Daoy (cell line): ENCODE measurements around the gene CEP41. TPM values are rescaled to one million over a fixed set of nuclear protein-coding genes. Genes with fewer than 3 reads are reported as not detected.

Experiments used
- DNase-seq: peaks from one replicate; pipeline ENCODE4 v3.0.0-alpha.2; 2015; ENCODE audit warnings: low read depth
- total RNA-seq: library from RNA; depleted of rRNA; stranded (reverse); fragments of >200 nt; shearing (Covaris generic); gene quantifications from 2 replicates; pipeline ENCODE4 v1.2.3, GENCODE V29; 2014; rRNA removed

Gene CEP41
- total RNA-seq: 33.1 and 43.9 TPM in 2 replicates

- peak; percentile 100 for DNase-seq
Observed at GRCh38 chr7:130440527-130441365, at the start of gene CEP41. Gene CEP41, minus strand, starts transcription at chr7:130441016. Its CDS starts 50 bp downstream, at chr7:130440966.

DNA sequence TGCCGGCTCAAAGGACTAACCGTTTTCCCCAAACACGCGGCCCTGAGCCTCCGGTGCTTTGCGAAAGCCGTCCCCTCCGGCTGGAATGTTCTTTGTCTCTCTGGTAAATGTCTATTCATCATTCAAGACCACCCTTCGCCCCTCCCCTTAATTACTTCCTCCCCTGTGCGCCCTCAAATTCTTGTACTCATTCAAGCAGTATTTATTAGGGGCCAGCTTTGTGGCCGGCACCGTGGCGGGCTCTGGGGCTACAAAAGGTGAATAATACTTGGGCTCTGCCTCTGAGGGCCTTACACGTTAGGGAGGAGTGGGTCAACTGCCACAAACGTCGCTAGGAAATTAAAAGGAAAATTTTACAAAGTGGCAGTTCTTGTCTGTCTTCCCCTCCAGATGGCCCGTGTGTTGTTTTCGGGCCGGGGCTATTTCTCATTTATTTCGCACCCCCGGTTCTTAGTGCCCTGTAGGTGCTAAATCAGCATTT, 49.5 kb upstream of the CEP41 start:
- DNase-seq: no peak

DNA sequence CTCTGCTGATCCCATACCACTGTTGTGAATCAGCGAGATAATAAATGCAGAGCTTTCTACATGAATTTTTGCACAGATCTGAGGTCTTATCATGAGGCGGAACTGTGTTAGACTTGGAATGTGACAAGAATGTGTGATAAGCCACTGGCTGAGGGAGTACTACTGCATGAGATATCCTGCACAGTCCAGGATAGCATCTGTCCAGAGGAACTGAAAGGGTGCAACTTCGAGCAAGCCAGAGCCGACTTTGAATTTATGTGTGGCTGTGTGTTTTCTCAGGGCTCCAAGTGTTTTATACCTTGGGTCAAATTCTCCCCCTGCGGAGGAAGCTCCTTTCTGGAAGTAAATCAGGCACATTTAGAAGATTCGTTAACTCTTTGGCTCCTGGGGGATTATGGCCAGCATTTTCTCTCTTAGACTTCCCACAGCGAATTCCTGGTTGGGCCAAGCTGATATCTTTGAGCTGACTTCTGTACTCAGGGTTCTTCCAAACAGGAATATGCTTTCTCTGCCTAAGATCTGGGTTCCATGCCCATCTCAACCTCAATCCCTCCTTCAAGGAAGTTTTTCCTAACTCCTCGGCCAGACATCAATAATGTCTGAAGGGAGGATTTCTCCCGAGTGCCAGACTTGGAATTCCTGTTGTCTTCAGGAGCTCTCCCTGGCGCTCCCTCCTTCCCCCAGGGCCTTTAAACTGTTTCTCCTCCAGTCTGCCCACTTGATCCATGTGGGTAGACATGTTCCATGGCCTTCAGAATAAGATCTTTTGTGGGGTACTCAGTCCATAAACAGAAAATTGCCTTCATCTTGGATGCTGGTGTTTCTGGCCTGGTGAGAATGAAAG, 48.5 kb upstream of the CEP41 start:
- peak; percentile 91 for DNase-seq

DNA sequence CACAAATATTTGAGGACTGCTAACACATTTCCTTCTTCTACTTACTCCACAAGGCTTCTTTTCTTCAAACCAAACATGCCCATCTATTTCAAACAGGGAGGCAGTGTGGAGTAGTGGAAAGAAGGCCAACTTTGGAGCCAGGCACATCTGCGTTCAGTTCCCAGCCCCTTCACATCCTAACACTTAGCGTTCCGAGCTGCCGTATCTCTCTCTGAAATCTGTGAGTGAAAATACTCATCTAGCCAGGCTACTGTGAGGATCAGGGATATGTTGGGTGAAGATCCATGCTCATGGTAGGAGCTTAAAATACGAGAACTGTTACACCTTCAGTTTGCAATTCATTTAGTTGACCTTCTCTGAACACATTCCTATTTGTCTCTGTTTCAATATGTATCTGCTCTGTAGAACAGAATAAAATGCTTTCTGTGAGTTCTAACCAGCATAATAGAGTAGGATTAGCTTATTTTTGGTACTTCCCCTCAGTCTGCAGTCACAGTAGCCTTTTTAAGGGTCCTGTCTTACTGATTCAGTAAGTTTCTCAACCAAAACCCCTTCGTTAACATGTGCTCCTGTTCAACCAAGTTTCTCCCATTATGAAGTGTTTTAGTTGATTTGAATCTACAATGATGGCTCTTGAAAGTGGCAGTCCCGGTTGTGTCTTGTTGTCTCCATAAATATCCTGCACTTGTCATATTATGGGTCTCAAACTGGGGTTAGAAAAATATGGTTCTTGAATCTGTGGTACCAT, 47.8 kb upstream of the CEP41 start:
- DNase-seq: no peak

GRCh38 chr7:130486954-130487436, 46.2 kb upstream of the CEP41 start:
- DNase-seq: no peak

DNA sequence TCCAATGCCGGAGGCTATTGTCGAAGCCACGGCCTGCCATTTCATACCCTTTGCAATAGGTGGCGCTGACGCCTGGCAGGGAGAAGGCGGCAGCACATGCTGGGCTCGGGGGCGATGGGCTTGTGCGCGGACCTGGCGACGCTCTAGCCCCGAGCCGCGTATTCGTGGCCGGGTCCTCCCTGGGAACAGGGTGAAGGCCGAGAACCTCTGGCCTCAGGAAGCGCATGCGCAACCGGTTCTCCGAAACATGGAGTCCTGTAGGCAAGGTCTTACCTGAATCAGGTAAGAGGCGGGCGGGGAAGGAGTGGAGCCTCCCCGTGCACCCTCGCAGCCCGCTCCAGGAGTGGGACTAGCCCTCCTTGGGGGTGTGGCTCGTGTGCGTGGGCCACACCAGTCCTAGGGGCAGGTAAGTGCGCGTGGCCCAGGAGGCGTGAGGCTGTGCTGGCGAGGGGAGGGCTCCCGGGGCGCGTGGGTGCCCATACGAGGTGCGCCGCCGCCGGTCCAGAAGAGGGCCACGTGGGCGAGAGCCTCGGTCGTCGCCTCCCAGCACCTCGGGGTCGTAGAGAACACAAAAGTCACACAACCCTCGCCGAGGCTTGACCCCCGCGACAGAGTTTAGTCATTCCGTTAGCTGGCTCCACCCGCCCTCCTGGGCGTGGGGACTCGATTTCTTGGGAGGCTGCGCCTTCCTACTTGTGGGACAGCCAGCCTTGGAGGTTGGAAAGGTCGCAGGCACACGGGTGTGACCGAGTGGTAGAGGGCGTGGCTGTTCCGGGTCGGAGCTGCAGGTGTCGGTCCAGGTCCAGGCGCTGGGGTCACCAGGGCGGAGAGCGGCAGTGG, 45.5 kb upstream of the CEP41 start:
- DNase-seq: peak; percentile 49

DNA sequence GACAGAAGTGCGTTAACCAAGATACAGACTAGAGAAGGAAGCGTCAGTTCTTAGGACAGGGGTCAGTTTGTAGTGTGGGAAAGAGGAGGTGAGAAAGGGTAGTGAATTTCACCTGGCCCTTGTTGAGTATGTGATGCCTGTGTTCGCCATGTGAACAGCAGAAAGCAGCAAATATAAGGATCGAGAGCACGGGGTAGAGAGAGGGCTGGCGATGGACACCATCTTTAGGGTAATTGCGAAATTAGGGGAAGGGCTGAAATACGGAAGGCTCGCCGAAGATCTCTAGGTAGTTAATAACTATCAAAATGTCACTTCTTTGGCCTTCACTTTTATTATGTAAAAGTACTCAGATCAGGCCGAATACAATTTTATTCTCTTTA, 44.9 kb upstream of the CEP41 start:
- no peak for DNase-seq

DNA sequence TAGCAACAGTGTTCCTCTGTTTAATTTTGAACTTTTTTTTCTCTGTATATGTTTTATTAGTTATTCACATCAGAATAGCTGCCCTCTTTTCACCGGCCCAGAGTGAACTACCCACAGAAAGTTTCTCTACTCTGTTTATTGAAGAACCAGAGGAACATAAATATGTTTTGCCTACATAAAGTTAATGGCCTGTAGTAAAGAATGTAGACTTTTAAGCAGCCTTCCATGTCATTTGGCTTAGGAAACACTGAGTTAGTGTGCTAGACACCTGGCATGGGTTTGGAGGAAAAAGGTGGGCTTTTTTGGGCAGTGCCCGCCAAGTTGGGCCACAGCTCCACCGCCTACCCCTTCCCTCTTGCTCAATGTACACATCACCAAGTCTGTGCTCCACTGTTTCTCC, 42.2 kb upstream of the CEP41 start:
- no peak for DNase-seq

- DNase-seq: no peak
Observed at GRCh38 chr7:130481898-130482297, 41.1 kb upstream of the CEP41 start.

GRCh38 chr7:130479716-130480400, 39.0 kb upstream of the CEP41 start:
- no peak for DNase-seq

DNA sequence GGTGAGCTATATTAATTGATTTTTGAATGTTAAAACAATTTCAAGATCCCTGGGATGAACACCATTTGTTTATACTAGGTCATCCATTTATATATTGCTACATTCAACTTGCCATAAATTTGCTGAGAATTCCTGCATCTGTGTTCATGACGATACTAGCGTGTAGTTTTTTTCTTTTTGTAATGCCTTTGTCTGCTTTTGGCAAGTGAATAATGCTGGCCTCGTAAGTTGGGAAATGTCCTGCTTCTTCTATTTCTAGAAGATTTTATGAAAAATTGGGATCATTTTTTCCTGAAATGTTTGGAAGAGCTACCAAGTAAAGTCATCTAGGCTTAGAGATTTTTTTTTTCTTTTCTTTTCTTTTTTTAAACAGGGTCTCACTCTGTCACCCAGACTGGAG, 38.2 kb upstream of the CEP41 start:
- no peak for DNase-seq

DNA sequence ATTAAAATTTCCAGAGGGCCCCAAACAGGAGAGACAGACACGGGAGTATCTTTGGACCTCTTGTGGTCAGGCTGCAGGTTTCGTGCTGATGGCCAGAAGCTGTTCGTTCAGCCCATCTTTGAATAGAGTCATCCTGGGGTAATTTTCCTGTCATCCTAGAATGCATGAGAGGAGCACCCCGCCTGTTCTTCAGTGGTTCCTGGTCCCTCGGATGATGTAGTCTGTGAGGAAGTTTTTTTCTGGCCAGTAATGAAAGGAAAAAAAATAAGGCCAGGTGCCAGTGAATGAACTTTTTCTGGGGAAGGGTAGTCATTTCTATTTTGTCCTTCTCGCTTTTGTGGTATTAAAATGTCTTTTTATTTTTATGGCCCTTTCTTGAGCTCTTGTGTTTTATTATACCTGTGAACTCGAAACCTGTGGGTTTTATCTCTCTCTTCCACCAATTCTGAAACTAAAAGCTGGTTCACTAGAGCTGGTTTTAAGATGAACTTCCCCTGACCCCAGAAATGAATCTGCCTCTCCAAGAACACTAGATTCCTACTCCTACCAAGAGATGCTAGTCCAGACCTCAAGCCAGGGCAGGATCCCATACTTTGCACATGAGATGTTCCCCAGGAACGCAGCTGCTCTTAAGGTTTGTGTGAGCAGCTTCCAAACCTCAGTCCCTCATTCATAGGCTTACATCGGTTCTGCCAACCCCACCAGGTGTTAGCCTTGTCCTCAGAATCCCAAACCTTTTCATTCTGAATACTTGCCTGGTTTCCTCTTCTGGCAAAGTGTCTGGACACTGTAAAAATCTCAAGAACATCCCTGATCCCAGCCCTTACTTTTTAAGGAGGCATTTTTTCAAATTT, 35.7 kb upstream of the CEP41 start:
- no peak for DNase-seq

GRCh38 chr7:130475776-130476175, 35.0 kb upstream of the CEP41 start:
- DNase-seq: no peak

- no peak for DNase-seq
Observed at GRCh38 chr7:130473876-130474275, 33.1 kb upstream of the CEP41 start.

- DNase-seq: no peak
Observed at GRCh38 chr7:130473289-130473688, 32.5 kb upstream of the CEP41 start.

DNA sequence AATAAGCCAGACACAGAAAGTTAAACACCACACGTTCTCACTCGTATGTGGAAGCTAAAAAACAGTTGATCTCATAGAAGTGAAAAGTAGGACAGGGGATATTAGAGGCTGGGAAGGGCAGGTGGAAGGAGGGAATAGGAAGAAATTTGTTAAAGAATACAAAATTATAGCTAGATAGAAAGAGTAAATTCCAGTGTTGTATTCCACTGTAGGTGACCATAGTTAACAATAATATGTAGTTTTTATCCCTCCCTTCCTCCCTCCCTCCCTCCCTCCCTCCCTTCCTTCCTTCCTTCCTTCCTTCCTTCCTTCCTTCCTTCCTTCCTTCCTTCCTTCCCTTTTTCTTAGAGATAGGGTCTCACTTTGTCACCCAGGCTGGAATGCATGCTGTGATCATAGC, 31.2 kb upstream of the CEP41 start:
- DNase-seq: no peak

GRCh38 chr7:130468612-130469011, 27.8 kb upstream of the CEP41 start:
- DNase-seq: no peak

- DNase-seq: no peak
Observed at GRCh38 chr7:130463553-130464434, 23.0 kb upstream of the CEP41 start.
